DMS114 treated with DMSO at 0.1 percent for 48 hours (cell line): ENCODE data around the gene BDKRB2.
"Not testable (repeated sequence)": the region's sequence is repeated elsewhere in the genome, so short reads cannot be mapped to it uniquely, and the experiment has no call there.

Experiments used
- DNase-seq: peaks from one replicate; lab custom pipeline; 2025; ENCODE audit not compliant: unreplicated experiment; lab: John Stamatoyannopoulos, UW

Gene BDKRB2

GRCh38 chr14:96221841-96222240, 17.2 kb downstream of the BDKRB2 start:
- DNase-seq = no peak

GRCh38 chr14:96224480-96225096, 19.9 kb downstream of the BDKRB2 start:
- no peak for DNase-seq

- DNase-seq = no peak
These were observed 20.6 kb downstream of the BDKRB2 start for GRCh38 chr14:96225213-96225612.

DNA sequence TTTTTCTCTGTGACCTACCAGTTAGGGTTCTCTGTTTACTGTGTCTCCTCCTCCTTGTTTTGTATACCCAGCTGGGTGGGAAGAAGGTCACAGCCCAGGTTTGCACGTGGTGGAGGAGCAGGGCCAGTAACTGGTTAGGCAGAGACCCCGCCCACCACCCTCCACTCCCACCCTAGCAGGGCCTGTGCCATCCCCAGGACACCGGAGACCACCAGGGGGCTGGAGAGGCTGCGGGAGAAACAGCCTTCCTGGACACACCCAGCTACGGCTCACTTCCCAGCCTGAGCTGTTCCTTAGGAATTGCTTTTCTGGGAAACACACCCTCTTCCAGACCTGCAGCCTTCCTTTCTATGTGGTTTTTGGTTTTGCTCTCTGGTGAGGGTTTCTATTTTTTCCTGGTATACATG, 21.1 kb downstream of the BDKRB2 start:
- no peak for DNase-seq

GRCh38 chr14:96227428-96227827, 22.8 kb downstream of the BDKRB2 start:
- no peak for DNase-seq

DNA sequence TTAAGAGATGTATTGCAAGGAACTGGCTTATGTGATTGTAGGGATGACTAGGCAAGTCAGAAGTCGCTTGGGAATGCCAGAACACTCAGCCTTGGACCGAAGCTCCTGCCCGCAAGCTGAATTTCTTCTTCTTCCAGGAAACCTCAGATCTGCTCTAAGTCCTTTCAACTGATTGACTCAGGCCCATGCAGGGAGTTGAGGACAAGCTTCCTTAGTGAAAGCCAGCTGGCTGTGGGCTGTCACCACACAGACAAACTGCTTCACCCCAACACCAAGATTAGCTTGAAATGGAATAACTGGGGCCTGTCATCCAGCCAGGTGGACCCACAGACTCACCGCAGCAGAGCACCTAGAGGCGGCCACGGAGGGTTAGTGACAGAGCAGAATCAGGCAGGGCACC, 24.7 kb downstream of the BDKRB2 start:
- DNase-seq = no peak

- DNase-seq = no peak
These were observed 26.4 kb downstream of the BDKRB2 start for GRCh38 chr14:96231056-96231455.

- no peak for DNase-seq
These were observed 27.0 kb downstream of the BDKRB2 start for GRCh38 chr14:96231526-96232130.

DNA sequence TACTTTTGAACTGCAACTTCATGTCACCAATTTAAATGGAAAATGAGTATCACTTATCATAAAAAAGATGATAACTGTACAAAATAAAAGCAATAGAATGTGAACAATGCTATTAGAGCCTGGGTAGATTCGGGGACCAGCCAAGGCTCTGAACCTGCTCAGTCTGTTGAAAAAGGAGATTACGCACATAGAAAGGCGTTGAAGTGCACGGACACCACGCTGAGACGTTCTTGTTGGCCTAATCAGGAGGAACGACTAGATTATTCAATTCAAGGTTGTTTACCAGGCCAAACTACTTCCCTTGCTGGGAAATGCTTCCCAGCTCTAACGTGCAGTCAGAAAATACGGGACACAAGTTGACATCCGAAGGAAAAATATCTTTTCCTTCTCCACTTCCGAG, 27.9 kb downstream of the BDKRB2 start:
- no peak for DNase-seq

DNA sequence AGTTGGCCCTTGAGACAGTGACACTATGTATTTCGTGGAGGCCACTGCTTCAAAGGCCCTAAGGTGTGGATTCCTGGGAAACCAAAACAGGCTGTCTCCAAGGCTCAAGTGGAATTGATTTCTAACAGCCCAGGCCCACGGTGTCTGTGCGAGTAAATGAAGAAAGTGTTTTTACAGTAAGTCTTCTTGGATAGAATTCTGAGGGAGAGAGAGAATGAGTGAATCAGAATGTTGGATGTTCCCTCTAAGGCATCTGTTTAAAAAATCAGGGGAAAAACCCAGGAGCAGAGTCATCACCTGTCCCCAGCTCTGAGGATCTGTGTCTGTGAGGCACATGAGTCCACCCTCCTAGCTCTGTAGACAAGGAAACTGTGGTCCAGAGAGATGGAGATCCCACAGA, 29.0 kb downstream of the BDKRB2 start:
- no peak for DNase-seq

- no peak for DNase-seq
These were observed 30.8 kb downstream of the BDKRB2 start for GRCh38 chr14:96235426-96235825.

GRCh38 chr14:96237641-96238040, 33.0 kb downstream of the BDKRB2 start:
- DNase-seq = no peak

- no peak for DNase-seq
These were observed 34.1 kb downstream of the BDKRB2 start for GRCh38 chr14:96238676-96239265.

DNA sequence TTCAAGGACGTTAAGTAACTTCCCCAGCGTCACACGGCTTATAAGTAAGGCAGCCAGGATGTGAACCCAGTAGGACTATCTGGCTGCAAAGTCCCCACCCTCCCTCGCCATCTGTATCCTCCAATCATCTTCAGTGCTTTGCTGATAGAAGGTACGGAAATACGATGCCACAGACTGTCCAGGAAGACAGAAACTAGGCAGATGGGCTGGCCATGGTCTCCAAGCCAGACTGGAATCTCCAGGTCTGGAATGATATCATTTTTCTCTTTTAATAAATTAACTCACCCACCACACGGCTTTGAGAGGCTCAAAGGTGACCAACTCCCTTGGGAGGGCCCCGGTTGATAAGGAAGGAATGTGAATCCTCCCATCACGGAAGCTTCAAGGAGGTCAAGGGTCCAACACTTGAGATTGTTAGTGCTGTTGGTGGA, 35.1 kb downstream of the BDKRB2 start:
- no peak for DNase-seq

DNA sequence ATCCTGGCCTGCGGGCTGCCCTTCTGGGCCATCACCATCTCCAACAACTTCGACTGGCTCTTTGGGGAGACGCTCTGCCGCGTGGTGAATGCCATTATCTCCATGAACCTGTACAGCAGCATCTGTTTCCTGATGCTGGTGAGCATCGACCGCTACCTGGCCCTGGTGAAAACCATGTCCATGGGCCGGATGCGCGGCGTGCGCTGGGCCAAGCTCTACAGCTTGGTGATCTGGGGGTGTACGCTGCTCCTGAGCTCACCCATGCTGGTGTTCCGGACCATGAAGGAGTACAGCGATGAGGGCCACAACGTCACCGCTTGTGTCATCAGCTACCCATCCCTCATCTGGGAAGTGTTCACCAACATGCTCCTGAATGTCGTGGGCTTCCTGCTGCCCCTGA, 36.0 kb downstream of the BDKRB2 start:
- DNase-seq = no peak

DNA sequence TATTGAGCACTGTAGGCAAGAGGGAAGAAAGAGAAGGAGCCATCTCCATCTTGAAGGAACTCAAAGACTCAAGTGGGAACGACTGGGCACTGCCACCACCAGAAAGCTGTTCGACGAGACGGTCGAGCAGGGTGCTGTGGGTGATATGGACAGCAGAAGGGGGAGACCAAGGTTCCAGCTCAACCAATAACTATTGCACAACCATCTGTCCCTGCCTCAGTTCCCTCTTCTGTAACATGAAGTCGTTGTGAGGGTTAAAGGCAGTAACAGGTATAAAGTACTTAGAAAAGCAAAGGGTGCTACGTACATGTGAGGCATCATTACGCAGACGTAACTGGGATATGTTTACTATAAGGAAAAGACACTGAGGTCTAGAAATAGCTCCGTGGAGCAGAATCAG, 37.5 kb downstream of the BDKRB2 start:
- DNase-seq = no peak

DNA sequence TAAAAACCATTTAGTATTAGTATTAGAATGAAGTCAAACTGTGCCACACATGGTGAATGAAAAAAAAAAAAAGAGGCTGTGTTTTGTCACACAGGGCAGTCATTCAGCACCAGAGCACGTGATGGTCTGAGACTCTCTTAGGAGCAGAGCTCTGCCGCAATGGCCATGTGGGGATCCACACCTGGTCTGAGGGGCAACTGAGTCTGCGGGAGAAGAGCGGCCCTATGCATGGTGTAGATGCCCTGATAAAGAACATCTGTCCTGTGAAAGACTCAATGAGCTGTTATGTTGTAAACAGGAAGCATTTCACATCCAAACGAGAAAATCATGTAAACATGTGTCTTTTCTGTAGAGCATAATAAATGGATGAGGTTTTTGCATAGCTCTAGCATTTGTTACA, 39.1 kb downstream of the BDKRB2 start:
- no peak for DNase-seq

DNA sequence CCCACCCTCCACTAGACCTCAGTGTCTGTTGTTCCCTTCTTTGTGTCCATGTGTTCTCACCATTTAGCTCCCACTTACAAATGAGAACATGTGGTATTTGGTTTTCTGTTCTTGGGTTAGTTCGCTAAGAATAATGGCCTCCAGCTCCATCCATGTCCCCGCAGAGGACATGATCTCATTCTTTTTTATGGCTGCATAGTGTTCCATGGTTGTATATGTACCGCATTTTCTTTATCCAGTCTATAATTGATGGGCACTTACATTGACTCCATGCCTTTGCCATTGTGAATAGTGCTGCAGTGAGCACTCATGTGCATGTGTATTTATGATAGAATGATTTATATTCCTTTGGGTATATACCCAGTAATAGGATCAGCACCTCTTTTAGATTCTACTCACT, 40.4 kb downstream of the BDKRB2 start:
- not testable (repeated sequence) for DNase-seq

DNA sequence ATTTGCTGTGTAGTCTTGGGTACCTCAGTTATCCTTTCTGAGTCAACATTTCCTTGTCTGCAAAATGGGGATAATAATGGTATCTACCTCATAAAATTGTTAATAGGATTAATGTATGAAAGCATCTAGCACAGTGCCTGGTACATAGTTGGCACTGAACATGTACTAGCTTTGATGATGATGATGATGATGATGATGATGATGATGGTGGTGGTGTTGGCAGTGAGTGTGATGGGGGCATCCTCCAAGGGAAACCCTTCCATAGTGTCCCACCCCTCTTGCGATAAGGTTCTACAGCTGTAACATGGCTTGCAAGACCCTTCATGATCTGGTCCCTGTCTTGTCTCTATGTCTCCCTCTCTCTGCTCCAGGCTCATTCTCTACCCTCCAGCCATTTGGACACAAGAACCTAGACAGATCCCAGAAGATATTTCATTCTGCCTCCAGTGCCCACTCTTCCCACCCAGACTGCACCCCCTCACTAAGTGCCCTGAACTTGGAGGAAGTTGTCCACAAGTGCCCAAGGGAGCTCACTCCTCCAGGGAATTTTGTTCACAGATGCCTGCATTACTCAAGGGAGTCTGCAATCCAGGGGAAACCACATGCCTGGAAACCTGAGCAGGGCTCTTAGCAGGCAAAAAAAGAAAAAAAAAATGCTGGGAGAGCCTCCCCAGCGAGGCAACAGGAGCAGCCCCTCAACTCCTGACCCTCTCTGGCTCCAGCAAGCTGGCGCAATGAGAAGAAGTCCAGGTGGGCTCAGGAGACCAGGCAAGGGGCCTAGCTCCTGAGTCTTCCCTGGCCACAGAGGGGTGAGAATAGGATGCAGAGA, 41.3 kb downstream of the BDKRB2 start:
- no peak for DNase-seq

- DNase-seq = no peak
These were observed 41.9 kb downstream of the BDKRB2 start for GRCh38 chr14:96246539-96246847.

DNA sequence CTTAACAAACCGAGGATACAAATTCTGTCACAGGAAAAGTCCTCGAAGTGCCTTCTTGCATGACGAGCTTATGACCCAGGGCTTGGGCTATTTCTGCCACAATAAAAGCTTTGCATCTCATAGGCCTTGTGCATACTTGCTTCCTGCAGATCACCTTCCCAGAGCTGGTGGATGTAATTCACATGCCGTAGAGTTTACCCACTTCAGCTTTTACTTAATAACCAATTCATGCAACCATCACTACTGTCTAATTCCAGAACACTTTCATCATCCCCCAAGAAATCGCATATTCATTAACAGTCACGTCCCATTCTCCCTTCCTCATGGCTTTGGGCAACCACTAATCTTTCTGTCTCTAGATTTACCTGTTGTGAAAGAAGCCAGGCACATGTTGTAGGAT, 42.4 kb downstream of the BDKRB2 start:
- DNase-seq = no peak

DNA sequence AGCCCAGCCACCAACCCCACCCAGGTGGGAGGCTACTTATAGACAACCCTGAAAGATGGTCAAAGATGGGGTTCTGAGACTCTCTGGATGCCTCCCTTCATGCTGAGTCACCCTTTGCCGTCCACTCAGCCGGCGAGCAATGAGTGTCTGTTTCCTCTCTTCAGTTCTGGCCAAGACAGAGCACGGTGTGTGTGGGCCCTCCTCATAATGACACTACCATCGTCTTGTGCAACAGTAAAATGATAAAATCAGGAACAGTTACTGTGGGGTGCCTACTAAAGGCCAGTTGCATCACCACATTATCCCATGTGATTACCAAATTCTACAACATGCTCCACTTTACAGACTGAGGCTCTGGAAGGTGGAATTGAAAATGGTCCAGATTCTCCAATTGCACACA, 44.4 kb downstream of the BDKRB2 start:
- DNase-seq = no peak
